GM19023 (cell line): ENCODE results near the gene CST9.
"Not testable (repeated sequence)": the region's sequence is repeated elsewhere in the genome, so short reads cannot be mapped to it uniquely, and the experiment has no call there.

Experiments
- ATAC-seq: cut with Tn5 transposase; IDR thresholded peaks from one replicate; pipeline ENCODE4 v1.9.1; 2021; ENCODE audit warnings: mild to moderate bottlenecking, moderate library complexity; ENCODE audit not compliant: unreplicated experiment

Gene CST9

GRCh38 chr20:23588434-23589403 is 17.0 kb downstream of the CST9 start:
- ATAC-seq = no peak

DNA sequence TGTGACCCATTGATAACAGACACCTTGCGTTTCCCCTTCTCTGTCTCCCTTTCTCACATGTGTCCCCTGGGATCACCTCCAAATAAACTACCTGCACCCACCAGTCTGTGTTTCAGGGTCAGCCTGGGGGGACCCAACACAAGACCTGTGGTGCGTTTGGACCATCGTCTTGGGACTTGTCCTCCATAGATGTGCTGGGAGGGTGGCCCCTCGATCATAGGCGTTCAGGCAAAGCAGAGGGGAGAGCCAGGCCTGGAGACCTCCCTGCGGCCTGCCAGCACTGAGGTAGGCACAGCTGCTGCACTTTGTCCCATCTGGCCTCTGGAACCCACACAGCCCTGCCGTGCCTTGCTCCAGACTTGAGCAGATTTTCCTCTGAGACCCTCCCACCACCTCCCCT is 18.1 kb downstream of the CST9 start:
- no peak for ATAC-seq

- ATAC-seq = no peak
Measured at GRCh38 chr20:23586735-23587525, 18.8 kb downstream of the CST9 start.

GRCh38 chr20:23585808-23586734 is 19.6 kb downstream of the CST9 start:
- ATAC-seq = no peak

- ATAC-seq = no peak
Measured at GRCh38 chr20:23585449-23585807, 20.3 kb downstream of the CST9 start.

GRCh38 chr20:23584434-23585199 is 21.1 kb downstream of the CST9 start:
- no peak for ATAC-seq

DNA sequence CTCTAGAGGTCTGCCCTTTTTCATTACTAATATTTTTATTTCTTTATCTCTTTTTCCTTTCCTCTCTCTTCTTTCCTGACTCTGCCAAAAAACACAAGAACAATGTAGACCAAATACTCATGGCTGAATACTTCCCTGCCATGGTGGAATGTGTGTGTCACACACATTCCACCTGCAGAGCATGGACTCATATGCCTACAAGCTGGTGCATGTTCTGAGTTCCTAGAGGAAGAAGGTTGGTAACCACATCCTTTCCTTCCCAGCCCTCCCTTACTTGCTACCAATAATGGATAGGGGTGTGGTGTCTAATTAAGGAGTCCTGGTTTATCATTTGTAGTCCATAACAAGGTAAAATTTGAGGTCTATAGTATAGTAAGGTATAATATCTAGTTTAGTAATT is 22.2 kb downstream of the CST9 start:
- no peak for ATAC-seq

GRCh38 chr20:23582293-23582692 is 23.4 kb downstream of the CST9 start:
- no peak for ATAC-seq

GRCh38 chr20:23581833-23582232 is 23.9 kb downstream of the CST9 start:
- ATAC-seq = not testable (repeated sequence)

- ATAC-seq = no peak
Measured at GRCh38 chr20:23574977-23575376, 30.7 kb downstream of the CST9 start.

- ATAC-seq = no peak
Measured at GRCh38 chr20:23570178-23570760, 35.4 kb downstream of the CST9 start.

- ATAC-seq = no peak
Measured at GRCh38 chr20:23569570-23569969, 36.1 kb downstream of the CST9 start.

DNA sequence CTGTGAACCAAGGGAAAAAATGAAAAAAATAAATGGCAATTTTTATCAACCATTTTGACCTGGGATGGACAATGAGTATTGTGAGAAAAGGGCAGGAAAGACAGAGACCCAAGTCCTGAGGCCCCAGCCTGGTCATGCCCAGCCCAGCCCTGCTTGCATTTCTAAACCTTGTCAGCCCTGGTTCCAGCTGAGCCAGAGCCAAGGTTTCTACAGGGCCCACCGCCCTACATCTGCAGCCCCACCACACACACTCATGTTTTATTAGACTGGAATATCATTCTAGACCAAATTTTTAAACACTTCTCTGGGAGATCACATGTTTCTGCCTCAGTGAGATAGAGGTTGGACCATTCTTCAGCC is 36.8 kb downstream of the CST9 start:
- ATAC-seq = no peak

DNA sequence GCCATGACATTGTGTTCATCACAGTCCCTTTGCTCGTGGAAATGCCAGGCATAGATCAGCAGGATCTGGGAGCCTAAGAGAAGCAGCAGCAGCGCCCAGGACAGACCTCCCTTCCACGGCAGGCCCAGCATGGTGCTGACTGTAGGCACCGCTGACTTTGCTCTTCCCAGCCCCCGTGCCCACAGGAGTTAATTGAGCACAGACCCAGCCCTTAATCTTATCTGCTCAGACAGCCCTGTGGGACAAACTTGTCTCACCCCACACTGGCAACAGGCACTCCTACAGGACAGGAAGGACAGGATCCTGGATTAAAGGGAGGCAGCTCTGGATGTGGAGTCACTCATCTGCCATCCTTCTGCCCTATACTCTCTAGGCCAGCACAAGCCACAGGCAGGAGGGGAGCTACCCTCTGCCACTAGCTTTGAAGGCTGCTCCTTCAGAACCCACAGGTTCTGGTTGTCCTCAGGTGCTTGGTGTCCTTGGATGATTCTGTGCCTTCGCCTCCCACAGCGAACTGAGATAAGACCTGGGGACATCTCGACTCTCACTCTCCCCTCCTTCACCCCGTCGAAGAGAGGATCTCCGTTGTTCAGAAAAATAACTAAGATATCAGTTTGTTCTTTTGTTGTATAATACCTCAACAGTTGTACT is 37.3 kb downstream of the CST9 start, which contains the start of gene CST9L:
Gene CST9L (minus strand): TSS at position 165 of the 651 bp plus-strand sequence. CDS start 34 bp downstream, at position 131.
- ATAC-seq = no peak

DNA sequence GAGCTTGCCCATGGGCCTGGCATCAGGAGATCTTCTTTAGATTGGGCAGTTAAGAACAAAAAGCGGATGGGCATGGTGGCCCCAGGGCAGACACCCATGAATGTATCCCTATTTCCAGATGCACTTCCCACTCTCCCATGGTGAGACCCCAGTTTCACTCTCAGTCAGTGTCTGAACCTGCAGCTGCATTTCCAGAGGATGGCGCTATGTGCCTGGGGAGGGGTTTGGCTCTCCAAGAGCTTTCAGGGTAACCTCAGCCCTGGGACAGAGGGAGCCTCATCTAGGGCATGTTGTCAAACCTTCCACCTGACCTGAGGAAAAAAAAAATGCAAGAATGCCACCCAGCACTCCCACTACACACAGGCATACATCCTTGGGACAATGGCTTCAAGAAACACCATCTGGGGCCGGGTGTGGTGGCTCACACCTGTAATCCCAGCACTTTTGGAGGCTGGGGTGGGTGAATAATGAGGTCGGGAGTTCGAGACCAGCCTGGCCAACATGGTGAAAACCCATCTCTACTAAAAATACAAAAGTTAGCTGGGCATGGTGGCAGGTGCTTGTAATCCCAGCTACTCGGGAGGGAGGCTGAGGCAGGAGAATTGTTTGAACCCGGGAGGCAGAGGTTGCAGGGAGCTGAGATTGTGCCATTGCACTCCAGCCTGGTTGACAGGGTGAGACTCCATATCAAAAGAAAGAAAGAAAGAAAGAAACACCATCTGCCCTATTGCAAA is 39.4 kb downstream of the CST9 start:
- ATAC-seq = no peak

- no peak for ATAC-seq
Measured at GRCh38 chr20:23565503-23566045, 40.1 kb downstream of the CST9 start.

GRCh38 chr20:23564927-23565326 is 40.8 kb downstream of the CST9 start:
- ATAC-seq = no peak

DNA sequence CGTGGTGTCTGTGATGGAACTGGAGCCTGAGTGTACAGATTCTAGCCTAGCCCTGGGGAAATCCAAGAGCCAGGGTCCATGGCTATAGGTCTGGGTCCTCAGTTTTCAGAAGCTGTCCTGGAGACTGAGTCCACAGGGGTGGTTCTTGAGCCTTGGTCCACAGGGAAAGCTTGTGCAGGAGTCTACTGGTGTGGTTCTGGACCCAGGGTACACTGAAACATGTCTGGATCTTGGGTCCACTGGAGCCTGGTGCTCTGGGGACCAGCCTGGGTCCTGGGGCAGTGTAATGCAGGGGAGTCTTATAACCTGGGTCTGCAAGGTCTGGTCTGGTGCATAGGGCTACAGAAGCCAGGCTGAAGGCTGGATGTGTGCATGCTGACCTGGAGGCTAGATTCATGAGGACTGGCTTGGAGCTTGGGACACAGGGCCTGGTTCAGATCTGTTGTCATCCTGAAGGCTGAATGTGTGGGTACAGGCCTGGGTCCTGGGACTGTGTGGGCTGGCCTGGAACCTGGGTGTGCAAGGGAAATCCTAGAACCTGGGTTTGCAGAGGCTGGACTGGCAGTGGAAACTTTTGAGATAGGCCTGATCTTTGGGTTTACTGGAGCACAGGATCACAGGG is 42.9 kb downstream of the CST9 start:
- ATAC-seq = no peak
